ENCODE data around the gene ARPP21. TPM values are rescaled to one million over a fixed set of nuclear protein-coding genes. Genes with fewer than 3 reads are reported as not detected.

Gene ARPP21
- total RNA-seq, 1 donor from 2014 or later: 4.9 TPM

- Mint-ChIP-seq H3K27me3 (ENCODE audit: low read depth) (peaks cover 8% of the 10 kb centered on the region), H3K9me3 (ENCODE audit: low read depth) (no peaks in the 10 kb centered on the region), H3K36me3 (ENCODE audit: low read depth) (no peaks in the 10 kb centered on the region), H3K4me1 (ENCODE audit: low read depth) (no peaks in the 10 kb centered on the region), H3K4me3 (ENCODE audit: unreplicated experiment) (no peak overlapping the region), H3K27ac (ENCODE audit: unreplicated experiment) (no peak overlapping the region)
- TF ChIP-seq, protein P1, sequence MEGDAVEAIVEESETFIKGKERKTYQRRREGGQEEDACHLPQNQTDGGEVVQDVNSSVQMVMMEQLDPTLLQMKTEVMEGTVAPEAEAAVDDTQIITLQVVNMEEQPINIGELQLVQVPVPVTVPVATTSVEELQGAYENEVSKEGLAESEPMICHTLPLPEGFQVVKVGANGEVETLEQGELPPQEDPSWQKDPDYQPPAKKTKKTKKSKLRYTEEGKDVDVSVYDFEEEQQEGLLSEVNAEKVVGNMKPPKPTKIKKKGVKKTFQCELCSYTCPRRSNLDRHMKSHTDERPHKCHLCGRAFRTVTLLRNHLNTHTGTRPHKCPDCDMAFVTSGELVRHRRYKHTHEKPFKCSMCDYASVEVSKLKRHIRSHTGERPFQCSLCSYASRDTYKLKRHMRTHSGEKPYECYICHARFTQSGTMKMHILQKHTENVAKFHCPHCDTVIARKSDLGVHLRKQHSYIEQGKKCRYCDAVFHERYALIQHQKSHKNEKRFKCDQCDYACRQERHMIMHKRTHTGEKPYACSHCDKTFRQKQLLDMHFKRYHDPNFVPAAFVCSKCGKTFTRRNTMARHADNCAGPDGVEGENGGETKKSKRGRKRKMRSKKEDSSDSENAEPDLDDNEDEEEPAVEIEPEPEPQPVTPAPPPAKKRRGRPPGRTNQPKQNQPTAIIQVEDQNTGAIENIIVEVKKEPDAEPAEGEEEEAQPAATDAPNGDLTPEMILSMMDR (IDR thresholded peaks at IDR 0.05): no peak
- DNase-seq (ENCODE audit: low spot score): no peak
Measured at GRCh38 chr3:35773417-35773816, 134.1 kb downstream of the ARPP21 start.

DNA sequence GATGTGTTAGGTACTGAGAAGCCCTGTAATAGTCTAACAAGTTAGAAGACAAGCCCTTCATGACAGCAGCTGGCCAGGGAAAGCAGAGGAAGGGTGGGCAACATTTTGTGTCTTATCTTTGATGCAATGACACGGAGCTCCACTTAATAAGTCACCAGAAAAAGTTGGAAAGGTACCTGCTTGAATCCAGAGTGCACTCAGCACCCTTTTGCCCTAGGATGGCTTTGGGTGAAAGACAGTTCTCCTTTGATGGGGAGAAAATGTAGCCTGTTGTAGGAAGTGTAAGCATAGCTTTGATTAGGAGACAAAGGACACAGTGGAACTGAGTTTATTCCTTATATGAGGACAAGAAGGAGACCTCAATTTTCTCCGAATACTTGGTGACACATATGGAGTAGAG, 137.0 kb downstream of the ARPP21 start:
- Mint-ChIP-seq H3K9me3 (ENCODE audit: low read depth) (no peaks in the 10 kb centered on the region), H3K36me3 (ENCODE audit: low read depth) (no peaks in the 10 kb centered on the region), H3K4me1 (ENCODE audit: low read depth) (no peaks in the 10 kb centered on the region), H3K4me3 (ENCODE audit: unreplicated experiment) (no peak overlapping the region), H3K27me3 (ENCODE audit: low read depth) (peaks cover 12% of the 10 kb centered on the region), H3K27ac (ENCODE audit: unreplicated experiment) (no peak overlapping the region)
- TF ChIP-seq, protein P1 (IDR thresholded peaks at IDR 0.05): no peak
- DNase-seq (ENCODE audit: low spot score): no peak

GRCh38 chr3:35777065-35777464, 137.7 kb downstream of the ARPP21 start:
- DNase-seq (ENCODE audit: low spot score): no peak
- H3K36me3 Mint-ChIP-seq (ENCODE audit: low read depth): no peaks in the 10 kb centered on the region
- TF ChIP-seq, protein P1 (IDR thresholded peaks at IDR 0.05): no peak
- no peaks in the 10 kb centered on the region for H3K4me1 Mint-ChIP-seq (ENCODE audit: low read depth)
- no peak overlapping the region for H3K27ac Mint-ChIP-seq (ENCODE audit: unreplicated experiment)
- peaks cover 12% of the 10 kb centered on the region for H3K27me3 Mint-ChIP-seq (ENCODE audit: low read depth)
- H3K4me3 Mint-ChIP-seq (ENCODE audit: unreplicated experiment): no peak overlapping the region
- H3K9me3 Mint-ChIP-seq (ENCODE audit: low read depth): no peaks in the 10 kb centered on the region

DNA sequence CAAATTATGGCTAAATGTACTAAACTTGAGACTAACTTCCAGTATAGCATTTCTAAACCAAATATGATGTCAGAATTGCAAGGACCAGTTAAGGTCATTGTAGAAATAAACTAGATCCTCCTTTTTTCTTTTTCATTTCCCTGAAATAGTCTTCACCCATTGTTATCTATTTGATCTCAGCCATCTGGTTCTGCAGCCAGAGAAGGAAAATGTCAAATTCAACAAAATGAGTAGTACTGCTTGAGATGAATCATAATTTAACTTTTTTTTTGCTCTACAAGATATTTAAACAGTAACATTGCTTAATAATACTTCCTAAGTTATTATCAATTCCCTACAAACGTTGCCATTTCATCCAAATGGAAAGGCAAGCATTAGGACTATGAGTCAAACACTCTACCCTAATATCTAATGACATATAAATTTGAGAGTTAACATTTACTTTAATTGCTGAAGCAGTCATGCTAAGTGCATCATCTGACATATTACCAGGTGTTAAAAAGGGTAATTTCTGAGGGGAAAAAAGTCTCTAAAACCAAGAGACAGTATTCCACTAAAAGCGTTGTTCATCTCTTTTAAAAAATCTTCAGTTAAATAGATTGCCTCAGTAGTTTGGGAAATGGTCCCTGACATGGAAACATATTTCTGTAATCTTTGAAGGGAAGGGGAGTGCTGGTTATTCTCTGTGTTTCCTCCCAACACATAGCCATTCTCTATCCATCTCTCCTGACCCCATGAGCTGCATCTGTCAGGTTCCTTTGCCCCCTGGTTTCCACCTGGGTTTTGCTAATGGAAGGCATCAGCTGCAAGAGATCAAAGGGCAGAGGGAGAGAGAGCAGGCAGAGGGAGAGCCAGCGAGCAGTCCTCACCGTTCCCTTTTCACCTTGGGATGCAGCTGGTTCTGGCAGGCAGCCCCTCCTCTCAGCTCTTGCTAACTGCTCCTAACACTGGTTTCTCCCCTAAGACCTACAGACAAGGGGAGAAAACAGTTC, 138.5 kb downstream of the ARPP21 start:
- TF ChIP-seq, protein P1 (IDR thresholded peaks at IDR 0.05): no peak
- Mint-ChIP-seq H3K4me3 (ENCODE audit: unreplicated experiment) (no peak overlapping the region), H3K27me3 (ENCODE audit: low read depth) (peaks cover 12% of the 10 kb centered on the region), H3K27ac (ENCODE audit: unreplicated experiment) (no peak overlapping the region), H3K4me1 (ENCODE audit: low read depth) (peaks cover 2% of the 10 kb centered on the region), H3K9me3 (ENCODE audit: low read depth) (no peaks in the 10 kb centered on the region), H3K36me3 (ENCODE audit: low read depth) (no peaks in the 10 kb centered on the region)
- DNase-seq (ENCODE audit: low spot score): no peak

GRCh38 chr3:35779611-35780010, 140.3 kb downstream of the ARPP21 start:
- H3K27ac Mint-ChIP-seq (ENCODE audit: unreplicated experiment): no peak overlapping the region
- no peaks in the 10 kb centered on the region for H3K9me3 Mint-ChIP-seq (ENCODE audit: low read depth)
- no peak overlapping the region for H3K4me3 Mint-ChIP-seq (ENCODE audit: unreplicated experiment)
- TF ChIP-seq, protein P1 (IDR thresholded peaks at IDR 0.05): no peak
- H3K27me3 Mint-ChIP-seq (ENCODE audit: low read depth): peaks cover 15% of the 10 kb centered on the region
- no peak for DNase-seq (ENCODE audit: low spot score)
- peaks cover 5% of the 10 kb centered on the region for H3K4me1 Mint-ChIP-seq (ENCODE audit: low read depth)
- no peaks in the 10 kb centered on the region for H3K36me3 Mint-ChIP-seq (ENCODE audit: low read depth)

Data from chondrocyte (in vitro differentiated cells).